ENCODE data around the gene VRK3.
A peak's percentile ranks its signal among the peaks of the same experiment; 100 is the strongest.
"Not testable (repeated sequence)": the region's sequence is repeated elsewhere in the genome, so short reads cannot be mapped to it uniquely, and the experiment has no call there.

Gene VRK3

GRCh38 chr19:49951806-49952478 lies 73.2 kb downstream of the VRK3 start:
- FAIRE-seq: no peak
- DNase-seq (ENCODE audit: insufficient read length): no peak
- TF ChIP-seq POLR2AphosphoS5 (IDR thresholded peaks at IDR 0.05; ENCODE audit: low read depth, low read length): no peak
- TF ChIP-seq POLR2A (IDR thresholded peaks at IDR 0.05; ENCODE audit: low read depth, low read length): no peak
- no peak for TF ChIP-seq TAF1 (IDR thresholded peaks at IDR 0.05; ENCODE audit: borderline replicate concordance, low read depth, low read length)

GRCh38 chr19:49950956-49951526 lies 74.1 kb downstream of the VRK3 start:
- DNase-seq (ENCODE audit: insufficient read length): no peak
- FAIRE-seq: no peak
- TF ChIP-seq POLR2AphosphoS5 (IDR thresholded peaks at IDR 0.05; ENCODE audit: low read depth, low read length) (no peak), TAF1 (IDR thresholded peaks at IDR 0.05; ENCODE audit: borderline replicate concordance, low read depth, low read length) (no peak), POLR2A (IDR thresholded peaks at IDR 0.05; ENCODE audit: low read depth, low read length) (no peak)

- DNase-seq (ENCODE audit: insufficient read length): no peak
- FAIRE-seq: no peak
- no peak for TF ChIP-seq TAF1 (IDR thresholded peaks at IDR 0.05; ENCODE audit: borderline replicate concordance, low read depth, low read length)
- TF ChIP-seq POLR2AphosphoS5 (IDR thresholded peaks at IDR 0.05; ENCODE audit: low read depth, low read length): no peak
- no peak for TF ChIP-seq POLR2A (IDR thresholded peaks at IDR 0.05; ENCODE audit: low read depth, low read length)
These were observed 74.6 kb downstream of the VRK3 start for GRCh38 chr19:49950590-49950948.

GRCh38 chr19:49949742-49950589 lies 75.2 kb downstream of the VRK3 start:
- no peak for FAIRE-seq
- no peak for DNase-seq (ENCODE audit: insufficient read length)

GRCh38 chr19:49946415-49946814 lies 78.8 kb downstream of the VRK3 start:
- no peak for DNase-seq (ENCODE audit: insufficient read length)
- FAIRE-seq: no peak
- TF ChIP-seq POLR2AphosphoS5 (IDR thresholded peaks at IDR 0.05; ENCODE audit: low read depth, low read length) (no peak), TAF1 (IDR thresholded peaks at IDR 0.05; ENCODE audit: borderline replicate concordance, low read depth, low read length) (no peak), POLR2A (IDR thresholded peaks at IDR 0.05; ENCODE audit: low read depth, low read length) (no peak)

More at GRCh38 chr19:49949742-49950589, 75.2 kb downstream of the VRK3 start:
- TF ChIP-seq POLR2A (IDR thresholded peaks at IDR 0.05; ENCODE audit: low read depth, low read length) (no peak), TAF1 (IDR thresholded peaks at IDR 0.05; ENCODE audit: borderline replicate concordance, low read depth, low read length) (no peak), POLR2AphosphoS5 (IDR thresholded peaks at IDR 0.05; ENCODE audit: low read depth, low read length) (no peak)

GRCh38 chr19:49944567-49944966 lies 80.6 kb downstream of the VRK3 start:
- DNase-seq (ENCODE audit: insufficient read length): not testable (repeated sequence)
- peak; percentile 17 for FAIRE-seq

GRCh38 chr19:49940482-49940791 lies 84.7 kb downstream of the VRK3 start:
- no peak for FAIRE-seq
- no peak for DNase-seq (ENCODE audit: insufficient read length)
- TF ChIP-seq POLR2A (IDR thresholded peaks at IDR 0.05; ENCODE audit: low read depth, low read length): no peak

GRCh38 chr19:49939721-49940481 lies 85.3 kb downstream of the VRK3 start:
- FAIRE-seq (no peak), DNase-seq (ENCODE audit: insufficient read length) (no peak)

GRCh38 chr19:49938662-49939061 lies 86.5 kb downstream of the VRK3 start:
- FAIRE-seq (no peak), DNase-seq (ENCODE audit: insufficient read length) (no peak)
- TF ChIP-seq POLR2A (IDR thresholded peaks at IDR 0.05; ENCODE audit: low read depth, low read length): no peak
- TF ChIP-seq TAF1 (IDR thresholded peaks at IDR 0.05; ENCODE audit: borderline replicate concordance, low read depth, low read length): no peak
- TF ChIP-seq POLR2AphosphoS5 (IDR thresholded peaks at IDR 0.05; ENCODE audit: low read depth, low read length): no peak

More at GRCh38 chr19:49939721-49940481, 85.3 kb downstream of the VRK3 start:
- no peak for TF ChIP-seq POLR2AphosphoS5 (IDR thresholded peaks at IDR 0.05; ENCODE audit: low read depth, low read length)
- no peak for TF ChIP-seq POLR2A (IDR thresholded peaks at IDR 0.05; ENCODE audit: low read depth, low read length)
- TF ChIP-seq TAF1 (IDR thresholded peaks at IDR 0.05; ENCODE audit: borderline replicate concordance, low read depth, low read length): no peak

- no peak for DNase-seq (ENCODE audit: insufficient read length)
- FAIRE-seq: peak; percentile 94
- TF ChIP-seq POLR2A (IDR thresholded peaks at IDR 0.05; ENCODE audit: low read depth, low read length): no peak
- TF ChIP-seq POLR2AphosphoS5 (IDR thresholded peaks at IDR 0.05; ENCODE audit: low read depth, low read length): no peak
- no peak for TF ChIP-seq TAF1 (IDR thresholded peaks at IDR 0.05; ENCODE audit: borderline replicate concordance, low read depth, low read length)
These were observed 87.3 kb downstream of the VRK3 start for GRCh38 chr19:49937750-49938381.

- no peak for DNase-seq (ENCODE audit: insufficient read length)
- no peak for FAIRE-seq
- TF ChIP-seq POLR2A (IDR thresholded peaks at IDR 0.05; ENCODE audit: low read depth, low read length) (no peak), POLR2AphosphoS5 (IDR thresholded peaks at IDR 0.05; ENCODE audit: low read depth, low read length) (no peak), TAF1 (IDR thresholded peaks at IDR 0.05; ENCODE audit: borderline replicate concordance, low read depth, low read length) (no peak)
These were observed 88.6 kb downstream of the VRK3 start for GRCh38 chr19:49936549-49936948.
